Erythroblast (primary cell): ENCODE data around the gene FAM181B.

ENCODE experiments used
- GATA1 ChIP-seq: IDR thresholded peaks from 2 replicates; pipeline ENCODE4 v1.6.1; 2011; ENCODE audit warnings: low read depth, mild to moderate bottlenecking, control low read depth, low read length, moderate library complexity
- POLR2A ChIP-seq: IDR thresholded peaks from 2 replicates; pipeline ENCODE4 v1.6.1; 2011; ENCODE audit warnings: mild to moderate bottlenecking, low read length

DNA sequence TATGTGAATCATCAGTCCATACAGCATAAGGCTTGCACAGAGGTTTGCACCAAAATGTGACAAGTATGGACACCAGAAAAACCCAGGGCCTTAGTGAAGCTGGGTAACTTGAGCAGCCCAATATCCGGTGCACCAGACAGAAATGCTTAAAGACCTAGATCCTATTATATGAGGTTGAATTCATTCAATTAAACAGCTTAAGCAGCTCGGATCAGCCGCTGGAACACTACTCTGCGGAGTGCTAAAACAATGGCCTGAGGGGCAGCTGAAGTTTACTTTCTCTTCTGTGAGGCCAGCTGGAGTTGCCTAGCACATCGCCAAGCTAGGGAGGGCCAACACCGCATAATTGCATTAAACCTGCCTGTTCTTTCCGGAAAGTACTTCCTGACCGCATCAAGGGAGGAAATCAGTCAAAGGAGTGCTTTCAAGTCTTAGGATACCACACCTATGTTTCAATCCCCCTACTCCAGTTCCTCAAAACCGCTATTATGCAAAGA lies 17.0 kb upstream of the FAM181B start:
- no peak for TF ChIP-seq POLR2A
- no peak for TF ChIP-seq GATA1
